Activated T-cell treated with anti-CD3 and anti-CD28 coated beads, Interleukin-2, amount 50 U/mL, for 24 hours (primary cell): ENCODE data around the gene ANO3.

ENCODE experiments used
- DNase-seq: peaks from one replicate; pipeline ENCODE4 v3.0.0-alpha.2; 2020
- H3K27ac Mint-ChIP-seq: 2 replicates; pipeline ENCODE4 v1.8.0; 2020; ENCODE audit warnings: mild to moderate bottlenecking, mixed read lengths
- H3K27me3 Mint-ChIP-seq: 2 replicates; pipeline ENCODE4 v1.8.0; 2020; ENCODE audit warnings: mixed read lengths
- H3K36me3 Mint-ChIP-seq: 2 replicates; pipeline ENCODE4 v1.8.0; 2020; ENCODE audit warnings: low read depth, mixed read lengths
- H3K4me1 Mint-ChIP-seq: 2 replicates; pipeline ENCODE4 v1.8.0; 2020; ENCODE audit warnings: low read depth, mixed read lengths
- H3K4me3 Mint-ChIP-seq: 2 replicates; pipeline ENCODE4 v1.8.0; 2020; ENCODE audit warnings: mild to moderate bottlenecking, moderate library complexity, mixed read lengths
- H3K9me3 Mint-ChIP-seq: 2 replicates; pipeline ENCODE4 v1.8.0; 2020; ENCODE audit warnings: mixed read lengths

The ANO3 gene

GRCh38 chr11:26424255-26424654 lies 92.3 kb downstream of the ANO3 start:
- H3K4me3 Mint-ChIP-seq, result no peak overlapping the region
- peaks cover 12% of the 10 kb centered on the region for H3K9me3 Mint-ChIP-seq
- H3K4me1 Mint-ChIP-seq, result no peaks in the 10 kb centered on the region
- no peaks in the 10 kb centered on the region for H3K36me3 Mint-ChIP-seq
- no peak for DNase-seq
- no peaks in the 10 kb centered on the region for H3K27me3 Mint-ChIP-seq
- no peak overlapping the region for H3K27ac Mint-ChIP-seq

DNA sequence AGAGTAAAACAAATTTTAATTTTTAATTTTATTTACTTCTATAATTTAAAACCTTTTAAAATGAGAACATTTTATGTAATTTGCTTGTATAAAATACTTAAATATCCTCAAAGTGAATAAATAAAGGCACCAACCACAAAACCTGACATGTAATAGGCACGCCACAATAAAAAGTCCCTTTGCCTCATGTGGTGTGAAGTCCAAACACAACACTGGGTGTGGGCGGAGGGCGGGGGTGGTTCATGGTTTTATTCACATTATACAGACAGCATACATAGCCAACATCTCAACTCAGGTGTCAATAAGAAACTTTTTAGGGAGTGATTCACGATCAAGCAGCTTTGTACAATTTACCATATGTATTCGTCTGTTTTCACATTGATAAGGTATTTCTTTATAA lies 107.9 kb downstream of the ANO3 start:
- peaks cover 14% of the 10 kb centered on the region for H3K9me3 Mint-ChIP-seq
- no peak overlapping the region for H3K4me3 Mint-ChIP-seq
- no peaks in the 10 kb centered on the region for H3K27me3 Mint-ChIP-seq
- no peak overlapping the region for H3K27ac Mint-ChIP-seq
- no peak for DNase-seq
- H3K36me3 Mint-ChIP-seq, result no peaks in the 10 kb centered on the region
- H3K4me1 Mint-ChIP-seq, result no peaks in the 10 kb centered on the region

DNA sequence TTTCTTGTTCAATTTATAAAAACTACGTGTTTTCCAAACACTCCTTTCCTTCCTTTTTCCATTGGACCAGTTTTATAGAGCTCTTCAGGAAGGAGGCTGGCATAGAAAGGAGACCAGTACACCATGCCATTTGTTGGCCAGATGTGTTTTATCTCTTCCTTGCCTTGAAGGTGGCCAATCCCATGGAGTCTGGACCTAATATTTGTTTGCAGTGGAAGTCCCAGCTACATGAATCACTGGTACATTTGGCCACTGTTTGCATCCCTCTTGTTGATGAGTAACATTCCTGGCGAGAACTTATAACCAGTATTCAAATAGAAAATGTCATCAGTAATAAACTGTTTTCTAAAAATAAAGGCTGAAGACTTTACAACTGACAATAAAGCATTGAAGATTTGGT lies 110.2 kb downstream of the ANO3 start:
- Mint-ChIP-seq H3K4me3 (no peak overlapping the region), H3K36me3 (no peaks in the 10 kb centered on the region), H3K27me3 (no peaks in the 10 kb centered on the region), H3K4me1 (no peaks in the 10 kb centered on the region), H3K9me3 (peaks cover 12% of the 10 kb centered on the region), H3K27ac (no peak overlapping the region)
- DNase-seq, result no peak

GRCh38 chr11:26443617-26444016 lies 111.7 kb downstream of the ANO3 start:
- no peak overlapping the region for H3K4me3 Mint-ChIP-seq
- H3K4me1 Mint-ChIP-seq, result no peaks in the 10 kb centered on the region
- peaks cover 9% of the 10 kb centered on the region for H3K9me3 Mint-ChIP-seq
- H3K27ac Mint-ChIP-seq, result no peak overlapping the region
- no peaks in the 10 kb centered on the region for H3K27me3 Mint-ChIP-seq
- H3K36me3 Mint-ChIP-seq, result no peaks in the 10 kb centered on the region
- no peak for DNase-seq

GRCh38 chr11:26457636-26458035 lies 125.7 kb downstream of the ANO3 start:
- no peaks in the 10 kb centered on the region for H3K27me3 Mint-ChIP-seq
- H3K4me3 Mint-ChIP-seq, result no peak overlapping the region
- DNase-seq, result no peak
- peaks cover 5% of the 10 kb centered on the region for H3K9me3 Mint-ChIP-seq
- H3K27ac Mint-ChIP-seq, result no peak overlapping the region
- no peaks in the 10 kb centered on the region for H3K4me1 Mint-ChIP-seq
- no peaks in the 10 kb centered on the region for H3K36me3 Mint-ChIP-seq

DNA sequence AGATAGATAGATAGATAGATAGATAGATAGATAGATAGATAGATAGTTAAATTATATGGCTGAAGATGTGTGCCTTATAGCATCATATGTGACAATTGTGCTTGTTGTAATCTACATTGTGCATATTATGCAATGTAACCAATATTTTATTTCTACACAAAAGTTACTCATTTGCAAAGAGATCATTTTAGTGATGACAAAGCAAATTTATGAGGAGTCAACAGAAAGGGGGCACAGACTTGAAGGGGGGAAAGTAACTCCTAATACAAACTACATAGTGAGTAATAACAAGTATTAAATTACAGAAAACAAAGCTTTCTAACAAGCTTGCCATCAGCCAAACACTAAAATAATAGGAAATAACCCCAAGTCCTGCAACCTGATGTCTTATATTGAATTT lies 133.3 kb downstream of the ANO3 start:
- Mint-ChIP-seq H3K27ac (no peak overlapping the region), H3K27me3 (no peaks in the 10 kb centered on the region), H3K4me1 (no peaks in the 10 kb centered on the region), H3K36me3 (no peaks in the 10 kb centered on the region), H3K9me3 (no peaks in the 10 kb centered on the region), H3K4me3 (no peak overlapping the region)
- DNase-seq, result no peak

DNA sequence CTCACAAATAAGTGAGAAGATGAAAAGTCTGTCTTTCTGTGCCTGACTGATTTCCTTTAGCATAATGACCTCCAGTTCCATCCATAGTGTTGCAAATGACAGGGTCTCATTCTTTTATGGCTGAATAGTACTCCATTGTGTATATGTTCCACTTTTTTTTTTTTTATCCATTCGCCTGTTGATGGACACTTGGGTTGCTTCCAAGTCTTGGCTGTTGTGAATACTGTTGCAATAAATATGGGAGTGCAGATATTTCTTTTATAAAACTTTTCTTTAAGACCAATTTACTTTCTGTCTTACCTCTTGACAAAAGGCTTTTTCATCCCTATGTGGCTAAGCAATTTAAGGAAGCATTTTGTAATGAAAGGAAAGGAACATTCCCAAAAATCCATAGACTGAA lies 135.6 kb downstream of the ANO3 start:
- H3K4me1 Mint-ChIP-seq, result no peaks in the 10 kb centered on the region
- H3K36me3 Mint-ChIP-seq, result no peaks in the 10 kb centered on the region
- no peak for DNase-seq
- H3K27ac Mint-ChIP-seq, result no peak overlapping the region
- no peaks in the 10 kb centered on the region for H3K27me3 Mint-ChIP-seq
- no peaks in the 10 kb centered on the region for H3K9me3 Mint-ChIP-seq
- no peak overlapping the region for H3K4me3 Mint-ChIP-seq

DNA sequence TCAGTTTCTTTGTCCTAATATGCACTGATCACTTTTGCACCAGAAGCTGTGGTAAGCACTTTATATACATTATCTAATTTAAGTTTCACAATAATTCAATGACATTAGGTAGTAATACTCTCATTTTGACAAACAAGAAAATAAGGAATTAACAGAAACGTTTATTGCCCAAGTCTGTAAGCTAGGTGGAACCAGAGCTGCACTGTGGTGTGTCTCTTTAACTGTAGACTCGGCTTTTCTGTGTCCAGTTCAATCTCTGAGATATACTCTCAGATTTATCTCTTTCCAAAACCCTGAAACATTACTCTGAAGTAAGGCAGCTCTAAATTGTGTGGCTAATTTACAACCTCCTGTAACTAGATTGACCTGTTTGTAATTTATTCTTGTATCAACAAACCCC lies 139.1 kb downstream of the ANO3 start:
- H3K36me3 Mint-ChIP-seq, result no peaks in the 10 kb centered on the region
- no peak for DNase-seq
- no peaks in the 10 kb centered on the region for H3K4me1 Mint-ChIP-seq
- H3K27me3 Mint-ChIP-seq, result no peaks in the 10 kb centered on the region
- no peaks in the 10 kb centered on the region for H3K9me3 Mint-ChIP-seq
- H3K27ac Mint-ChIP-seq, result no peak overlapping the region
- H3K4me3 Mint-ChIP-seq, result no peak overlapping the region

DNA sequence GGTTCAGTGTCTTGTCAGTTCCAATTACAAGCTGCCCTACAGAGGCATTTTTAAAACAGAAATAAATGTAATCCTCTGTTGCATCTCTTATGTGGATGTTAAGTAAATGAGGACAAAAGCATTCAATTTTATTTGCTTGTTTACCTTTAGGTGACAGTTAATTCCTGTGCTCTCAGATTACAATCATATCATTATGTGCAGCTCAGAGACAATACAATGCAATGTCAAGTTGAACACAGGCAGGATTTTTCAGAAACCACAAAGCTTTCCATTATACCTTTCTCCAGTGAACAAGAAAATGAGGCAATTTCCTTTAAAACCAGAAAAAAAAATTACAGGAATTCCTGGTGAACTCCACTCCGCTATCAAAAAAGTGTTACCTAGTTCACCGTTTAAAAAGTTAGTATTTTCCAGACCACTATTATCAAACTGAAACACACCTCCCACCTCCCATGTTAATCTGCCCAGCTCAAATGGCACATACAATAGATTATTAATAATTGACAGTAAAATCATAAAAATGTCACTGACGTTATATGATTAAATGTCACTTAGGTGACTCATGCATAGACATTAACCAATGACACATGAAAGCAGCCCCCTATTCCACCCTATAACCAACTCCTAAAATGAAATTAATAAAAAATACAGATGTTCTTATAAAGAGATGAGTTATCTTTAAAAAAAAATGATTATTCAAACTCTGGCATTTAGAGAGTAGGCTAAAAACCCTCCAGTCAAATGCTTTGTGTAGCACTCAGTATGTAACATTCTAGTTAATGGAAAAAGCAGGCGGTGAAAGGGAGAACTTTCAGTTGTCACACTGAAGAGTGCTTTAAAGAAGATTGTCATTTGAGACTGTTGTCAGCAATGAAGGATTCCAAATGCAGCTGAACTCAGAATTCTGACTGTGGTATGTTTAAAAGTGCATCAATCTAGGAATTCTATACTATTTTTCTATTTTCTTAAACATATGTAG lies 141.6 kb downstream of the ANO3 start:
- Mint-ChIP-seq H3K36me3 (no peaks in the 10 kb centered on the region), H3K9me3 (no peaks in the 10 kb centered on the region), H3K4me1 (no peaks in the 10 kb centered on the region), H3K27ac (no peak overlapping the region), H3K4me3 (no peak overlapping the region), H3K27me3 (no peaks in the 10 kb centered on the region)
- no peak for DNase-seq

DNA sequence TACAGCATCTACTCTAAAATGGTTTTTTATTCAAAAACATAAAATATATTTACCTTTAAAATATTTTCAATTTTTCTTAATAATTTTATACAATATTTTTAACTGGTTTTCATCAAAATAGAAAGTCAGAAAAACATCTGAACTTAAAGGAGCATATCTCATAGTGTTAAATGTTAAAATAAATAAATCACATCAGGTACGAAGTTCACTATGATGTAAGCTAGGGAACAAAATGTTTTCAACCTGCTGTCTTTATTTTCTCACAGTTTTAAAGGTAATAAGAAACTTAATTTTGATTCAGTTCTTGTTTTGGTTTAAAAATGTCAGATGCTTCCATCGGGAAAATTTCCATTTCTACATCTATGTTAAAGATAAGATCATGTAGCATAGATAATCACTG lies 142.5 kb downstream of the ANO3 start:
- H3K4me1 Mint-ChIP-seq, result no peaks in the 10 kb centered on the region
- no peak overlapping the region for H3K4me3 Mint-ChIP-seq
- H3K27ac Mint-ChIP-seq, result no peak overlapping the region

DNA sequence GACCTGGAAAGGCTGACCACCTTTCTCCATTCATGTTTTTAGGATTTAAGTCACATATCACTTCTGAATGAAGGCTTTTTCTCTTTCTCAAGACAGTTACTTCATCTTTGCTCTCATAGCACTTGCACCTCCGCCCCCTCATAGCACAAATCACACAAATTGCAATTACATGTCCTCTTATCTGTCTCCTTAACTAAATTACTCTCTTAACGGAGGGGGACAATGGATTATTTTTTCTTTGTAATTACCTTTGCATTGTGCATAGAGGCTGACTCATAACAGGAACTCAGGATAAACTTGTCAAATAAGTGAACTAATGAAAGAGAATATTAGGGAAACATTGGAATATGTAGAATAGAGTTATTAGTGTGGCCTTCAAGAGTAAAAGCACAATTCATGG lies 145.5 kb downstream of the ANO3 start:
- Mint-ChIP-seq H3K27ac (no peak overlapping the region), H3K36me3 (no peaks in the 10 kb centered on the region), H3K27me3 (no peaks in the 10 kb centered on the region), H3K9me3 (no peaks in the 10 kb centered on the region), H3K4me3 (no peak overlapping the region), H3K4me1 (no peaks in the 10 kb centered on the region)
- DNase-seq, result no peak

More for the DNA sequence above, 142.5 kb downstream of the ANO3 start:
- no peak for DNase-seq
- Mint-ChIP-seq H3K9me3 (no peaks in the 10 kb centered on the region), H3K27me3 (no peaks in the 10 kb centered on the region), H3K36me3 (no peaks in the 10 kb centered on the region)

GRCh38 chr11:26478710-26479109 lies 146.8 kb downstream of the ANO3 start:
- no peaks in the 10 kb centered on the region for H3K36me3 Mint-ChIP-seq
- no peak overlapping the region for H3K27ac Mint-ChIP-seq
- H3K4me1 Mint-ChIP-seq, result no peaks in the 10 kb centered on the region
- H3K4me3 Mint-ChIP-seq, result no peak overlapping the region
- no peak for DNase-seq
- H3K9me3 Mint-ChIP-seq, result peaks cover 4% of the 10 kb centered on the region
- no peaks in the 10 kb centered on the region for H3K27me3 Mint-ChIP-seq

GRCh38 chr11:26480041-26480440 lies 148.1 kb downstream of the ANO3 start:
- Mint-ChIP-seq H3K36me3 (no peaks in the 10 kb centered on the region), H3K4me3 (no peak overlapping the region), H3K4me1 (no peaks in the 10 kb centered on the region), H3K27ac (no peak overlapping the region), H3K27me3 (no peaks in the 10 kb centered on the region), H3K9me3 (peaks cover 7% of the 10 kb centered on the region)
- DNase-seq, result no peak

GRCh38 chr11:26483108-26483507 lies 151.2 kb downstream of the ANO3 start:
- no peak overlapping the region for H3K4me3 Mint-ChIP-seq
- no peak for DNase-seq
- H3K27ac Mint-ChIP-seq, result no peak overlapping the region
- H3K27me3 Mint-ChIP-seq, result no peaks in the 10 kb centered on the region
- no peaks in the 10 kb centered on the region for H3K36me3 Mint-ChIP-seq
- no peaks in the 10 kb centered on the region for H3K4me1 Mint-ChIP-seq
- H3K9me3 Mint-ChIP-seq, result peaks cover 18% of the 10 kb centered on the region

DNA sequence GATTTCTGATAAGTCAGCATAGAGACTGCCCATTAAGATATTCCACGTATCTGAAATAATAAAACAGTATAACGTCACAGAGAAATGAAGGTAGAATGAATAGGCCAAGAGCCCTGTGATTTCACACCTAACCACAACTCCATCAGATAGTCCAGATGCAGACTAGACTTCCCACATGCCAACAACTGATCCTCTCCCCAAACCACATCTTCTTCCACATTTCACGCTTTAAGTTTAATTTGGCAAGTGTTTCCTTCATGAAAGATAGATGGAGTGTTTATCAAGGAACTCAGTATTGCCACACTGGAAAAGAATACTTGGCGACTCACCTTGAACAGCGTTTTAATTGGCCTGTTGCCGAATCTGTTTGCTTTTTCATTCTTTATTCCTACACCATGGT lies 158.6 kb downstream of the ANO3 start:
- Mint-ChIP-seq H3K4me3 (no peak overlapping the region), H3K27me3 (no peaks in the 10 kb centered on the region), H3K9me3 (peaks cover 10% of the 10 kb centered on the region), H3K27ac (no peak overlapping the region), H3K4me1 (no peaks in the 10 kb centered on the region), H3K36me3 (no peaks in the 10 kb centered on the region)
- no peak for DNase-seq
